ENCODE results near the gene IDE.
"Not testable (repeated sequence)": the region's sequence is repeated elsewhere in the genome, so short reads cannot be mapped to it uniquely, and the experiment has no call there.

The IDE gene

DNA sequence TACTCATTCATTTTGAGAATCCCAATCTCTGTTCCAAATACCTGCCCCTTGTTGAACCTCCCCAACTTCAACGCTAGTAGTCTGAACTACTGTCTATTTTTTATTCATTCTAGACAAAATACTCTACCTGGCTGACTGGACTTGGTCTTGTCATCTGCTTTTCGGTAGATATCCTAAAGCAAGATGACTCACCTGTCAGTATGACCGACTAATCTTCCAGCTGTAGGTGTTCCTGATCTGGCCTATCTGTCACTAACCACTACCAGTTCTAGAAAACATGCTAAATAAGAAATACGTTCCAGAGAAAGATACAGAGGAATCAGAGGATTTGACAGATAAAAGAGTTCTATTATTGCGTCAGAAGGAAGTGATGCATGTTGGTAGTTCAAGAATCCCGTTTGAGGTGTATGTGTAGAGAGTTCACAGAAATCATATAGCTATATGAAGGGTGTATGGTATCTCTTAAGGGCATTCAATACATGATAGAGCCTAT, 81.1 kb downstream of the IDE start:
- no peak for DNase-seq

DNA sequence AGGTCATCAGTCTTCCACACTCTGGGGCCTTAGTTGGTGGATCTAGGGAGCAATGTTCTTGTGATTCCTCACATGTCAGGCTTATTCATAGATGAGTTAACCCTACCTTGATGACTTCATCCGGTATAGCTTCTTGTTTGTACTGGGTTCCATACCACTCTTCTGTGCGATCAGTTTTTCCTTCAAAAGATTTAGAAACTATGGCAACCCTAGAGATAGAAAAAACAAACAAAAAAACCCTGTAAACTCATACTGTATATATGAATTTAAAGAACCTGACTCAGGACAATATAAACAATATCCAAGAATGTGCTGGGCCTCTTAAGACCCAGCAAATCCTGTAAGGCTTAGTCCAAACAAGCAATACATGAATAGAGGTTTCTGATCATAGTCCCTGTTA, 83.5 kb downstream of the IDE start:
- DNase-seq, result no peak

DNA sequence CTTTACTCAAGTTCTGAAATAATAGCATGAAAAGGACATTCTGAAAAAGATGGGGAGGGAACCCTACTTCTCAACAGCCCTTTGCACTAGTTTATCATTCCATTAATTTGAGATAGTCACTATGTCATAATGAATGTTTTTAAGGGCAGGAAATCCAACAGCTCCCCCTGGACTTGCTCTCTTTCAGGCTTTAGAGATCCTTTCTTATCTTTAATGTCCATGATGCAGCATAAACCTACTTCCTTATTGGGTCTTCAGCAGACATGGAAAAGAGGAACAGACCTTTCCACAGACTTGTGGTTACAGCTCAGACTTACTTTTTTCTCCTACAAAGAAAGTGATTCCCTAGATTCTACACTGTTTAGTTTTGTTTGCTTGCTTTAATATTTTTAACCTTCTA, 87.3 kb downstream of the IDE start:
- DNase-seq, result no peak

DNA sequence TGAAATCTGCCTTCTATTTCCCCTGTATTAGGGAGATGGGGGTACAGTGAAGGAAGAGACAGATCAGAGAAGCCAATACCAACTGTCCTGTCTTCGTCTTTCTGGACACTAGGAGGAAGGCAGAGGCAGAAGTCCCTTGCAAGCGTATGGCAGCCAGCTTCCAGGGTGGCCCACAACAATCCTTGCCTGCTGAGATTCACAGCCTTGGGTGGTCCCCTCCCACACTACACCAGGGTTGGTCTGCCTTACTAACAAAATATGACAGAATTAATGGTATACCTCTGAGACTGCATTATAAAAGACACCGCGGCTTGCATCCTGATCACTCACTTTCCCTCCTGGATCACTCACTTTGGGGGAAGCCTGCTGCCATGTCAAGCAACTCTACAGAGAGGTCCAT, 90.4 kb downstream of the IDE start:
- no peak for DNase-seq

DNA sequence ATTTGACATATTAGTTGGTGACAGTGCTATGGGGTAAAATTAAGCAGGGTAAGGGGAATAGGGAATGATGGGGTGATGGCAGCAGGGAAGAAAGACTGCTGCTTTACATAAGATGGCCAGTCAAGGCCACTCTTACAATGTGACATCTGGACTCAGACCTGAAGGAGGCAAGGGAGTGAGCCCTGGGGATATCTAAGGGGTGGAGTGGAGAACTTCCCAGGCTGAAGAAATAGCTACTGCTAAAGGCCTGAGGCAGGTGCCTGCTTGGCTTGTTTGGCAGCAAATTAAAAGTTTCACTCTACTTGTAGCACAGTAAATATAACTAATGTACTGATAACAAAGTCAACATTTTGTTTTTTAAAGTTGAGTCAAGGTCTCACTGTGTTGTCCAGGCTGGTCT, 93.5 kb downstream of the IDE start:
- DNase-seq, result no peak

DNA sequence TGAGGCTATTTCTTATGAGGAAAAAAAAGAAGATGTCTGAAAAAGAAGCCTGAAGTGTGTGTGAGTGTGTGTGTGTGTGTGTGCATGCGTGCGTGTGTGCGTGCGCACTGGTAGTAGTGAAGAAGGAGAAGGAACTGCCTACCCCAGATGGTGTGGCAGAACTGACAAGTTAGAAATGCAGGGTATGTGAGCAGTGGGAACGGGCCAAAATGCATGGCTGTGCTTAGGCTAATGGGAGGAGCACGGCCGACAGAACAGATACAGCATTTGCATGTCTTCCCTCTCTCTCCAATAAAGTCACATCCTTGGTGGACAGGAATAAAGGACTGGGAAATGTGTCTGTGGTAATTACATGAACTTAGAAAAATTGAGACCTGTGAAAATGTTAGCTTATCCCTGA, 94.3 kb downstream of the IDE start:
- no peak for DNase-seq

DNA sequence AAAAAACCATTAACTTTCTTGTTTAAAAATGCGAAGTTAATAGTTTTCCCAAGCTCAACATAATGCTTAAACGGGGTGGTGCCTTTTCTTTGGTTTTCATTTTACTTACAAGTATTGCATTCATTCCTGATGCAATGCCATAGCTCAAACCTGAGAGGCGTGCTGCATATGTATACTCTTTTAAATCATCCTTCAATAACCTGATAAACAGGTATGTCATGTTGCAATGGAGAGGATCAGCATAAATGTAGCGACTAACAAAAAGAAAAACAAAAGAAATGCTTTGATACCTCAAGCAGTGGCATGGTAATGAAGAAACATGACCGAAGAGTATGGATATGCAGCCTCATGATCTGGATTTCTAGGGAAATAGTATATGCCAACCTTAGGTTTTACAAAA, 95.4 kb downstream of the IDE start:
- no peak for DNase-seq

DNA sequence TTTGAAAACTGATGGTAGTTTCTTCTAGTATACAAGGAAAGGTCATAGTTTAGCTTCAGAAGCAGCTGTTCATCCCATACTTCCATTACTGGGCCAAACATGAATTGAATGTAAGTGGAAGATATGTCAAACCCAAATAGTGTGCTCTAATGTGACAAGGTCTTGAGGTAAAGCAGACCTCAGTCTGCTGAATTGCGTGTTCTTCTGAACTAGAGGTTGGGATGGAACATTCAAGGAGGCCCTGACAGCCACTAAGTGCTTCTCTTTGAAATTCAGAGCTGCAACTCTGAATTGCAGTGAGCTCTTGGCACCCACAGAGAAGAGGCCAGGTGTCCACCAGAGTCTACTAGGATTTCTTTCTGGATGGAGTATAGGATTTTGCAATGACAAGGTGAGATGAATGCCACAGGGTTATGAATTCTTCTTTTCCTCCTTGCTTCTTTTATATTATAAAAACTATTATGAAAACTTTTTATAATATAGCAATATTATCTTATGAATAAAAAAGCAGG, 98.5 kb downstream of the IDE start:
- no peak for DNase-seq

DNA sequence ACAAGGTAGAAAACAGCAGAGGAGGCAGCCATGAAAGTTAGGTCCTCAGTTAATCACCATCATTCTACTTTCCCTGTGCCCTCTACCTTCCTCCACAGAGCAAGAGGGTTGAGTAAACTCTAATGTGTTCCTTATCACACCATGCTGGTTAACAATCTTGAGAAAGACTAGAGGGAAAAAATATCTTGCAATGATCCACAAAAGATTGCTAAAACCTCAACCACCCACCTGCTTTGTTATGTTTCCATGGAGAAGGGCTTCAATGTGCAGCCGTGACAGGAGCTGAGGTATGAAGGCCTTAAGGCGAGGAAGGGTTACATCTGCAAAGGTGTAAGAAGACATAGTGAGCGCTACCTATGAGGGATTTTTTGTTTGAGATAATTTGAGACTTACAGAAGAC, 103.9 kb downstream of the IDE start:
- no peak for DNase-seq

DNA sequence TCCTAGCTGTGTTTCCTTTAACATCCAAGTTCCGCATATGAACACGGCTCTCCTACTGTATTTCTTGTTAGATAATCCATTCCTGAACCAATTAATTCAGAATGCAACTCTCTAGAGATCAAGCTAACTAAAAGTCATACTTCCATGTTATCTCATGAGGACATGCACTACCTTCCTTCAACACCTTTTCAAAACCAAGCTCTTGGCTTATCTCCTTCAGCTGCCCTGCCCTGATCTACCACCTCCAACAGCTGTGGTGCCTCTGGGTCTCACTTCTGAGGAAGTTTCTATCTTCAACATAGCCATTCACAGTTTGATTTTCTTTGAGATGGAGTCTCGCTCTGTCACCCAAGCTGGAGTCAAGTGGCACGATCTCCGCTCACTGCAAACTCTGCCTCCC, 109.5 kb downstream of the IDE start:
- no peak for DNase-seq

DNA sequence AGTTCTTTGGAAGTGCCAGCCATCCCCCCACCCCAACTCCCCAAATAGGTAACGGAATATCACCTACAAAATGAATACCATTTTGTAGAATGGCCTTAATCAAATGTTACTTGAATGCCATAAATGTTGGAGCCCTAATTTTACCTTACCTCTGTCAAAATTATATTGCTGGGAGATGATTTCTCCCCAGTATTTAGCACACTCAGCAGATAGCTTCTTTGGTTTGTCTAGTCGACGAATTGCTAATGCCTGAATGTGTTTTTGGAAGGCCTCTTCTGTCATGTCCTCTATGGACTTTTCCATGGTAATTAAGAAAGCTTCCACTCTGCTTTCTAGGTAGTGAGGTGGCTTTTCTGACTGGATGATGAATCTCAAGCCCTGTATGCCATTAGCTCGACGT, 110.3 kb downstream of the IDE start:
- DNase-seq, result no peak

DNA sequence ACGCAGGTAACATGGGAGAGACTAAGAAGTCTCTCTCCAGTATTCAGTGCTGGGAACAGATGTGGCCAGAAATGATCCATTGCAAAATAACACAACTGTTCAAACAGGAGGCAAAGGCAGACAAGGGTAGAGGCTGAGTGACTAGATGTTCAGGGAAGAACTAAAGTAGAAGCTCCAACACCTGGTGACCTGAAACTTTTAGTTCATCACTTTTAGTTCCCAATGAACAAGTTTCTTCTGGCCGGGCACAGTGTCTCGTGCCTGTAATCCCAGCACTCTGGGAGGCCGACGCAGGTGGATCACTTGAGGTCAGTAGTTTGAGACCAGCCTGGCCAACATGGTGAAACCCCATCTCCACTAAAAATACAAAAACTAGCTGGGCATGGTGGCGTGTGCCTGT, 118.9 kb downstream of the IDE start:
- DNase-seq, result not testable (repeated sequence)

DNA sequence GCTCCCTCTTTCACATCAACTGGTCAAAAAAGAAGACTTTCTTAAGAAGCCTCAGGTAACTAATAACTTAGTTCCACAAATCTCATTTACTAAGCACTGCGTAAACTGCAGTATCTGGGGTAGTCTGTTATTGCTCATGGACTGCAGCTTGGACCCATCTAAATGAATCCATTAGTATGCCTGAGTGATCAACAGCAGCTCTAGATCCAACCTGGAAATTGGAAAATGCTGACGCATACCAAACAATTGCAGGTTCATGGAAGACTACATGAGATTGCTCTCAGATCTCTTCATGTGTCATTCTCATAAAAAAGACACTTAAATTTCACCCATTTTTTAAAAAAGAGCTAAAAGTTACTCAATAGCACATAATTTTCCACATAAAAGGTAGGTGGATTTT, 121.6 kb downstream of the IDE start:
- no peak for DNase-seq

DNA sequence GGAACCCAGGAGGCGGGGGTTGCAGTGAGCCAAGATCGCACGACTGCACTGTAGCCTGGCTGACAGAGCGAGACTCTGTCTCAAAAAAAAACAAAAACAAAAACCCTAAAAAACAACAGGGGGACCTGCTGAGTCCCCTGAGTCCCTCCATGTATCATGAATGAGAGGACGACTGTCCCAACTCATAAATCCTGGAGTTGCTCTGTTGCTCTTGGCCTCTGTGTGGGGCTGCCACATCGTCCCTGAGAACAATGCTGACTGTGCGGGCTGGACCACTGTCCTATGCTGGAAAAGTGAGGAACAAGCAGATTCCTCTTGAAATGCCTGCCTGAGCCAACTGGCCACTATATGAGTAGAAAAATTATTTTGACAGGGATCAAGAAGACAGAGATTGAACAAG, 122.5 kb downstream of the IDE start:
- DNase-seq, result no peak

DNA sequence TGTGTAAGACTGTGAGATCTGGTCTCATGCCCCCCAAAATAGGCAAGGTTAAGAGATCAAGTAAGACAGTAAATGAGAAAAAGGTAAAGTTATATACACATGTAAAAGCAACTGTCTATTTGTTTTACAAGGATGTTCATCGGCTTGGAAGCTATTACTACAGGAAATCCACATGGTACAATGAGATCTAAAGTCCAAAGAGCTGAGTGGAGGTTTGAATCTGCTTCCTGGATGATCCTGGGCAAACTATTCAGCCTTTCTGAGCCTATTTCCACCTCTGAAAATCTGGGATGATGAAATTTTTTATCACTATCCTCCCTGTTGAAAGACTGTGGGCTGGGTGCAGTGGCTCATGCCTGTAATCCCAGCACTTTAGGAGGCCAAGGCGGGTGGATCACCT, 123.0 kb downstream of the IDE start:
- DNase-seq, result no peak

DNA sequence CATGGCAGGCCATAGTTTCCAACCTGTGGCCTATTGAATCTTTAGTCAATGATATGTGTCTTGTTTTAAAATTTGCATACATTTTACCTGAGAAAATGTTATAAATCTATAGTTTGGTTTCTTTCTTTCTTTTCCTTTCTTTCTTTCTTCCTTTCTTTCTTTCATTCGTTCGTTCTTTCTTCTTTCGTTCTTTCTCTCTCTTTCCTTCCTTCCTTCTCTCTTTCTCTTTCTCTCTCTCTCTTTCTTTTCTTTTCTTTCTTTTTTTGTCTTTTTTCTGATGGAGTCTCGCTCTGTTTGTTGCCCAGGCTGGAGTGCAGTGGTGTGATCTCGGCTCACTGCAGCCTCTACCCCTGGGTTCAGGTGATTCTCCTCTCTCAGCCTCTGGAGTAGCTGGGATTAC, 133.3 kb downstream of the IDE start:
- DNase-seq, result no peak

DNA sequence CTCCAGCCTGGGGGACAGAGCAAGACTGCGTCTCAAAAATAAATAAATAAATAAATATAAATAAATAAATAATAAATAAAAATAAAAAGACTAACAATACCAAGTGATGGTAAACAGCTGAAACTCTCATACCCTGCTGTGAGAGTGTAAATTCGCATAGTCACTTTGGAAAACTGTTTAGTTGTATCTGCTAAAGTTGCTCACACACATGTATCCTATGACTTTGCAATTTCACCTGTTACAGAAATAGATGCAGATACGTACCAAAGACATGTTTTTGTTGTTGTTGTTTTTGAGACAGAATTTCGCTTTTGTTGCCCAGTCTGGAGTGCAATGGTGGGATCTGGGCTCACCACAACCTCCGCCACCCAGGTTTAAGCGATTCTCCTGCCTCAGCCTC, 135.7 kb downstream of the IDE start:
- DNase-seq, result no peak

DNA sequence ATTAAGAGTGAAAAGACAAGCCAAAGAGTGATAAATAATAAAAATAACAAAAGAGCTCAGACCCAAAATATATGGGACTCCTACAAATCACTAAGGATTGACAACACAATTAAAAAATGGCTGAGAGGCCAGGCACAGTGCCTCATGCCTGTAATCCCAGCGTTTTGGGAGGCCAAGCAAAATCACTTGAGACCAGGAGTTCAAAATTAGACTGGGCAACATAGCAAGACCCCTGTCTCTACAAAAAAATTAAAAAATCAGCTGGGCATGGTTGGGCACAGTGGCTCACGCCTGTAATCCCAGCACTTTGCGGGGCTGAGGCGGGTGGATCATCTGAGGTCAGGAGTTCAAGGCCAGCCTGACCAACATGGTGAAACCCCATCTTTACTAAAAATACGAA, 137.3 kb downstream of the IDE start:
- DNase-seq, result no peak

DNA sequence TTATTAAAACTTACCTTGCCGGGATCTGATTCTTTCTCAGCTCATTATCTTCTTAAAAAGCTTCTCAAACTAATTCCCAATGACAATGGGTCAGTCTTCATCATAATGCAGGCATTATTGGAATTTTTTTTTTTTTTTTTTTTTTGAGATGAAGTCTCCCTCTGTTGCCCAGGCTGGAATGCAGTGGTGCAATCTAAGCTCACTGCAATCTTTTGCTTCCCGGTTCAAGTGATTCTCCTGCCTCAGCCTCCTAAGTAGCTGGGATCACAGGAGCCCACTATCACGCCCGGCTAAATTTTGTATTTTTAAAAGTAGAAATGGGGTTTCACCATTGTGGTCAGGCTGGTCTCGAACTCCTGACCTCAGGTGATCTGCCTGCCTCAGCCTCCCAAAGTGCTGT, 137.8 kb downstream of the IDE start:
- DNase-seq, result not testable (repeated sequence)

DNA sequence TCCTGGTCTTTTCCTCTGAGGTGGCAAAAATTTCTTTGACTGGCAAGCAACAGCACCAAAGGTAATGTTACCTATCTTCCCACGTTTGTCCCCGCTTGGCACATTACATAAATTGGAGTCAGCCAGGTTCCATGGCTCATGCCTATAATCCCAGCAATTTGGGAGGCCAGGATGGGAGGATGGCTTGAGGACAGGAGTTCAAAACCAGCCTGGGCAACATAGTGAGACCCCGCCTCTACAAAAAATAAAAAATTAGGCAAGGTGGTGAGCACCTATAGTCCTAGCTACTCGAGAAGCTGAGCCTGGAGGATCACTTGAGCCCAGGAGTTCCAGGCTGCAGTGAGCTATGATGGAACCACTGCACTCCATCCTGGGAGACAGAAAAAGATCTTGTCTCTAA, 139.5 kb downstream of the IDE start:
- DNase-seq, result no peak

DNA sequence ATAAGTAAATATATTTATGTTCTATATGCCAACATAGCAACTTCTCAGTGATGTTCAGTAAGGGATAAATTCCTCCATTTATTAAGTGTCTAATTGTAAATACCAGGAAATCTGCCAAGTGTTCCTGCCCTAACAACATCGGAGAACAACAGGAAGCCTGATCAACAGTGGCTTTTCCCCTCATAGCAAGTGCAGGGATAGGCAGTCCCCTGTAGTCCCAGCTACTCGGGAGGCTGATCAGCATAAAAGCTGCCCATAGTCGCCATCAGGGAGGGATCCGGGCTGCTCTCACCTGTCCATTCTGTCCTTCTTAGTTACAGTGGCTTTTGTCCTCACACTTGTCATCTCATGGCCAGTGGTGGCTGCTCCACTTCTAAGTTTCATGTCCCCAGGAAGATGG, 141.3 kb downstream of the IDE start:
- no peak for DNase-seq

DNA sequence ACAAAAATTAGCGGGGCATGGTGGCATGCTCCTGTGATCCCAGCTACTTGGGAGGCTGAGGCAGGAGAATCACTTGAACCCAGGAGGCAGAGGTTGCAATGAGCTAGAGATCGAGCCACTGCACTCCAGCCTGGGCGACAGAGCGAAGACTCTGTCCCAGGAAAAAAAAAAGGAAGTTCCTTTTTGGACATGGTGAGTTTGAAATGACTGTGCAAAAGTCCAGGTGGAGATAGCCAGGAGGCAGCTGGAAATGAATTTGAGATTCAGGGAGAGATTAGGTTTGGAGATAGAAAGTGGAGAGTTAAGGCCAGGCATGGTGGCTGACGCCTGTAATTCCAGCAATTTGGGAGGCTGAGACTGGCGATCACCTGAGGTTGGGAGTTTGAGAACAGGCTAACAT, 143.8 kb downstream of the IDE start:
- no peak for DNase-seq

DNA sequence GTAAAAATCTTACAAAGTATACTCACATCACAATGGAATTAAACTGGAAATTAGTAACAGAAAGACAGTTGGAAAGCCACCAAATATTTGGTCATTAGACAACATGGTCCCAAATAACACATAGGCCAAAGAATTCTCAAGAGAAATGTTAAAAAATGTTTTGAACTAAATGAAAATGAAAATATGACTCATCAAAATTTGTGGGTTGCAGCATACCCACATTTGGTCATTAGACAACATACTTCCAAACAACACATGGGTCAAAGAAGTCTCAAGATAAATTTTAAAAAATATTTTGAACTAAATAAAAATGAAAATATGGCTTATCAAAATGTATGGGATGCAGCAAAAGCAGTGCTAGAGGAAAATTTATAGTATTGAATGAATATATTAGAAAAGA, 152.3 kb downstream of the IDE start:
- no peak for DNase-seq

DNA sequence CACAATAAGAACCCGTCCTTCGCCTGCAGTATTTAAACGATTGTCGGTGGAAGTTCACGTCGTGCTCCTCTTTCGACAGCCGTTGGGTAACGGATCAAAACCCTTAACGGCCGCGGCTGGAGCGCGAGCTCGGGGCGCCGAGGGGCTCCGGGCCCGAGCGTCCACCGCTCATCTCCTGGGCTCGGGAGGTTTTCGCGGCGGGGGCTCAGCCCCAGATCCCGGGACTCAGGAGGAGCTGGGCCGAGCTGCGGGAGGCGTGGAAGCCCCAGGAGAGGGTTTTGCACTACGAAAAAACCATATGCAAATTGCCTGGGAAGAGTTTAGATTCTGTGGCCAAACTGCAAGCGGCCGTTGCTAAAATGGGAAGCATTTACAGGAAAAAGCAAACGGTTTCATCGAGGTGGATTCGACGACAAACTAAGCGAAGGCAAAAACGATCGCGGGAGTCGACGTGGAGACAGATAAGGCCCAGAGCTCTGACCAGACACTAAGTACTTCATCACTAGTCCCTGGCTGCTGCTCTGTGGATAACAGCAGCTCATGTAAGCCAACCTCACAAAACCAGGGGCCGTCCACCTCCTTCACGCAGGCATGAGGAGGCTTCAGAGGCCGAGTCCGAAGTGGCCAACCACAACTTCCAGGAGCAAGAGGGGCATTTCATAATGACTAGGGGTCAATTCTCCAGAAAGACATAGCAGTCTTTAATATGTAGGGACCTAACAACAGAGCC, 153.2 kb downstream of the IDE start:
- DNase-seq, result no peak

All from anterior cingulate cortex (tissue), 58 donors.